HepG2 (cell line): ENCODE results near the gene PYGO2. TPM values are rescaled to one million over a fixed set of nuclear protein-coding genes. Genes with fewer than 3 reads are reported as not detected.

Experiments
- ATAC-seq: fragments of 200-7000 bp; cut with Tn5 transposase; 3 replicates; pipeline ENCODE4 v1.9.1; 2020; ENCODE audit warnings: mild to moderate bottlenecking, moderate library complexity
- BruUV-seq: library from RNA; stranded (reverse); fragments of 400-500 nt; replicated peaks from 2 replicates; lab custom pipeline; 2021; lab: Mats Ljungman, UMichigan
- CTCF ChIA-PET: fragments of 300-600 bp; formaldehyde crosslinking; extraction: SDS; loops from one replicate; lab custom pipeline; 2021; ENCODE audit warnings: low total read pairs, inconsistent platforms, low intra/inter-chr PET ratio; lab: Yijun Ruan, JAX
- POLR2A ChIA-PET: fragments of 350-600 bp; sonication (Branson Sonifier 250); formaldehyde crosslinking; loops from one replicate; lab custom pipeline; 2020; ENCODE audit warnings: antibody characterized with exemption, inconsistent platforms; lab: Yijun Ruan, JAX
- DNase-seq: peaks from one replicate; pipeline ENCODE4 v3.0.0-alpha.2; 2015; ENCODE audit warnings: low spot score
- FAIRE-seq: peaks from 3 replicates; lab custom pipeline; 2011; peaks lifted over from hg19 to GRCh38; lab: Jason Lieb, UNC
- H2AFZ ChIP-seq: one replicate; pipeline ENCODE4 v1.6.1; 2011; ENCODE audit warnings: low read length, inconsistent platforms
- H3K27ac ChIP-seq: fragments of 300-600 bp; 3 replicates; pipeline ENCODE4 v1.8.0; 2011; ENCODE audit warnings: mixed run types, mild to moderate bottlenecking, mixed read lengths, low read length, inconsistent platforms; ENCODE audit not compliant: insufficient read depth; ENCODE audit errors: extremely low read length
- H3K27me3 ChIP-seq, 2 experiments: fragments of 200-600 bp in 1 of 2; 2 replicates in 1 of 2; 3 replicates in 1 of 2; pipeline versions ENCODE4 v1.6.0 to v1.8.0; 2011; ENCODE audit warnings: low read length in 2 of 2, mild to moderate bottlenecking in 2 of 2, moderate library complexity in 2 of 2, inconsistent platforms in 1 of 2; ENCODE audit not compliant: insufficient read depth in 2 of 2, control insufficient read depth in 1 of 2
- H3K36me3 ChIP-seq, 2 experiments: fragments of 200-600 bp in 1 of 2; replicated peaks in 1 of 2; 2 replicates in 1 of 2; 3 replicates in 1 of 2; pipeline versions ENCODE4 v1.5.1 to v1.8.0; 2011; ENCODE audit warnings: low read length in 2 of 2, inconsistent platforms in 1 of 2; ENCODE audit not compliant: insufficient read depth in 2 of 2, control insufficient read depth in 1 of 2
- H3K4me1 ChIP-seq: 2 replicates; pipeline ENCODE4 v1.5.1; 2012; ENCODE audit warnings: low read length, inconsistent platforms; ENCODE audit not compliant: insufficient read depth
- H3K4me2 ChIP-seq: 2 replicates; pipeline ENCODE4 v1.6.0; 2011; ENCODE audit warnings: low read depth, low read length, inconsistent platforms
- H3K4me3 ChIP-seq, 3 experiments: fragments of 200-600 bp in 1 of 3; sonication (generic), shearing (Covaris generic) in 1 of 3; replicated peaks in 1 of 3; 2 replicates each; pipeline ENCODE4 v1.5.1; 2011 to 2016; ENCODE audit warnings: low read length in 3 of 3, inconsistent platforms in 2 of 3, low read depth in 2 of 3, mild to moderate bottlenecking in 2 of 3, control low read depth in 1 of 3, mixed read lengths in 1 of 3; ENCODE audit not compliant: insufficient read depth in 1 of 3
- H3K79me2 ChIP-seq: one replicate; pipeline ENCODE4 v1.6.1; 2011; ENCODE audit warnings: low read length, inconsistent platforms; ENCODE audit not compliant: insufficient read depth
- H3K9ac ChIP-seq: 2 replicates; pipeline ENCODE4 v1.6.0; 2011; ENCODE audit warnings: mild to moderate bottlenecking, low read depth, low read length, inconsistent platforms; ENCODE audit not compliant: insufficient read depth
- H3K9me3 ChIP-seq: 2 replicates; pipeline ENCODE4 v1.5.1; 2012; ENCODE audit warnings: mild to moderate bottlenecking, low read length
- H4K20me1 ChIP-seq: 2 replicates; pipeline ENCODE4 v1.6.0; 2011; ENCODE audit warnings: inconsistent platforms, mild to moderate bottlenecking, low read length, moderate library complexity; ENCODE audit not compliant: insufficient read depth
- JARID2 ChIP-seq: sonication (generic); formaldehyde crosslinking; IDR thresholded peaks from 2 replicates; pipeline ENCODE4 v1.8.1; 2023; ENCODE audit warnings: missing genetic modification reagents, inconsistent platforms; ENCODE audit not compliant: insufficient replicate concordance
- MEIS2 ChIP-seq: sonication (generic); formaldehyde crosslinking; IDR thresholded peaks from 2 replicates; pipeline ENCODE4 v1.9.0; 2021; ENCODE audit warnings: mild to moderate bottlenecking, missing genetic modification reagents
- NR1H2 ChIP-seq: sonication (generic); formaldehyde crosslinking; IDR thresholded peaks from 2 replicates; pipeline ENCODE4 v1.8.1; 2022; ENCODE audit warnings: low read depth, missing genetic modification reagents, borderline replicate concordance
- PAF1 ChIP-seq: IDR thresholded peaks from 2 replicates; pipeline ENCODE4 v1.6.1; 2016; ENCODE audit warnings: missing genetic modification reagents, missing compliant biosample characterization
- ZBTB7A ChIP-seq: sonication (generic); formaldehyde crosslinking; IDR thresholded peaks from 2 replicates; pipeline ENCODE4 v1.8.0; 2022; ENCODE audit warnings: mild to moderate bottlenecking, missing genetic modification reagents
- ZNF496 ChIP-seq: sonication (generic); formaldehyde crosslinking; IDR thresholded peaks from 2 replicates; pipeline ENCODE4 v1.8.1; 2023; ENCODE audit warnings: mild to moderate bottlenecking, moderate library complexity, missing genetic modification reagents; ENCODE audit not compliant: insufficient replicate concordance
- ZNF543 ChIP-seq: sonication (generic); formaldehyde crosslinking; IDR thresholded peaks from 2 replicates; pipeline ENCODE4 v1.4.0; 2020; ENCODE audit warnings: mild to moderate bottlenecking, missing genetic modification reagents
- ZNF549 ChIP-seq: sonication (generic); formaldehyde crosslinking; IDR thresholded peaks from 2 replicates; pipeline ENCODE4 v1.5.0; 2020; ENCODE audit warnings: missing genetic modification reagents
- ZNF607 ChIP-seq: sonication (generic); formaldehyde crosslinking; IDR thresholded peaks from 2 replicates; pipeline ENCODE4 v1.5.1; 2020; ENCODE audit warnings: missing genetic modification reagents, mild to moderate bottlenecking, borderline replicate concordance
- ZNF749 ChIP-seq: sonication (generic); formaldehyde crosslinking; IDR thresholded peaks from 2 replicates; pipeline ENCODE4 v1.8.0; 2022; ENCODE audit warnings: mild to moderate bottlenecking, missing genetic modification reagents, moderate library complexity, borderline replicate concordance
- ZNF768 ChIP-seq: sonication (generic); formaldehyde crosslinking; IDR thresholded peaks from 2 replicates; pipeline ENCODE4 v1.4.0; 2020; ENCODE audit warnings: missing genetic modification reagents
- WGBS: methylation state at CpG from one replicate; pipeline ENCODE4 v1.1.6; 2017; ENCODE audit warnings: low lambda C conversion rate; 5-methylcytosine and 5-hydroxymethylcytosine counted together
- in situ Hi-C: cut with HindIII; loops from 2 replicates; pipeline ENCODE4 v1.10.0; 2017; ENCODE audit warnings: low pct_unique_long_range_greater_than_20kb; ENCODE audit not compliant: extremely low pct_ligation_motif_present
- intact Hi-C: fragments of 100-400 bp; cut with micrococcal nuclease; formaldehyde crosslinking; loops from one replicate; pipeline ENCODE4 v1.10.0; 2022; ENCODE audit not compliant: unreplicated experiment
- polyA plus RNA-seq, 8 experiments: library from polyadenylated mRNA; depleted of rRNA in 3 of 8; stranded (reverse) in 7 of 8; unstranded in 1 of 8; fragments of >200 nt; fragmentation: Illumina TruSeq in 4 of 8; extraction: Trizol in 4 of 8; gene quantifications; 2 replicates each; pipeline versions ENCODE4 v1.2.1 to v1.2.3, GENCODE V29; 2011 to 2016; ENCODE audit warnings: low read depth in 4 of 8, missing spikeins in 1 of 8, mixed read lengths in 1 of 8; ENCODE audit not compliant: insufficient read depth in 1 of 8
- total RNA-seq, 5 experiments: library from RNA; depleted of rRNA; stranded (reverse); fragments of >200 nt; fragmentation: Illumina TruSeq; extraction: Trizol; gene quantifications; 2 replicates each; pipeline ENCODE4 v1.2.3, GENCODE V29; 2016; ENCODE audit warnings: low read depth in 1 of 5
- TF ChIP-seq, protein P1 (sequence below): sonication (generic); formaldehyde crosslinking; IDR thresholded peaks from 2 replicates; pipeline ENCODE4 v1.5.0; 2020; ENCODE audit warnings: missing genetic modification reagents
- TF ChIP-seq, protein P2 (sequence below): fragments of 450-650 bp; IDR thresholded peaks from 2 replicates; pipeline ENCODE4 v1.6.1; 2017
- TF ChIP-seq, protein P3 (sequence below): sonication (generic); formaldehyde crosslinking; IDR thresholded peaks from 2 replicates; pipeline ENCODE4 v1.4.0; 2020; ENCODE audit warnings: missing genetic modification reagents, low read depth, mild to moderate bottlenecking, borderline replicate concordance
- TF ChIP-seq, protein P4 (sequence below): sonication (generic); formaldehyde crosslinking; IDR thresholded peaks from 2 replicates; pipeline ENCODE4 v1.8.0; 2022; ENCODE audit warnings: low read depth, missing genetic modification reagents
- TF ChIP-seq, protein P5 (sequence below): sonication (generic); formaldehyde crosslinking; IDR thresholded peaks from 2 replicates; pipeline ENCODE4 v1.4.0; 2020; ENCODE audit warnings: missing genetic modification reagents, borderline replicate concordance

PYGO2 gene
- total and polyA plus RNA-seq, 2 of the 13 experiments (the other 11 are each of a cell fraction or from before 2014, with no cell fraction given): 20.3 to 21.8 TPM

DNA sequence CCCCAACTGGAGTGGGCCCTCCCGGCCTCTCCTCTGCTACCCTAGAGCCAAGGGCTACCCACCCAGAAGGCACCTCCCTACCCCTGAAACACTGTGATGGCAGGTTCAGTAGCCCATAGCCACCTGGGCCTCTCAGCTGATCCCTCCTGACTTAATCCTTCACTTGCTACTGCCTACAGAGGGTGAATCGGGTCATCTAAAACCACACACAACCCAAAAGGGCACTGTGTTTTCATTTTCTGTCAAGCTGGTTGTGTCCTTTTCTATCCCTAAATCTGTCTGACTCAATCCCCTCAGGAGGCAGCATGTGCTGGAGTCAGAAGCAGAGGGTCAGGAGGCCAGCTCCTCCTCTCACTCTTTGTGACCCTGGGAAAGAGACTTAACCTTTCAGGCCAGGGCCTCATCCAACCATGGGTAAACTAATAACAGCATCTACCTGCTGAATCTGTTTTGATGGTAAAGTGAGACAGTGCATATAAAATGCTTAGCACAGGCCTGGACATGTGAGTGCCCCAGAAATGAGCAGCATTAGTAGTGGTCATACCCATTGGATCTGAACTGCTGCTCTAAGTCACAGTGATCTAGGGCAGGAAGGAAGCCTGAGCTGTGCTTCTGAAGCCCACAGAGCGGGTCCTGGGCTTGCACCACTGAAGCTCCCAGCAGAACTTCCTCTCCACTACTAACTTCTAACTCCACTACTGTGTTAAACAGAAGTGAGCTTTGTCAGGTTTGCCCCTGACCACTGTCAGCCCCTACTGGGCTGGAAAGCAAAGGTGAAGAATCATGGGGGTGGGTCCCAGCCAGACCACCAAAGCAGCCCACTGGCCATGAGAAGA lies 36.0 kb downstream of the PYGO2 start (continued):
- TF ChIP-seq ZNF749 (no peak), PAF1 (CRISPR knock-in tag) (no peak), ZNF768 (CRISPR knock-in tag) (no peak), ZNF607 (CRISPR knock-in tag) (no peak), JARID2 (no peak), ZNF543 (no peak)
- TF ChIP-seq, protein P1, sequence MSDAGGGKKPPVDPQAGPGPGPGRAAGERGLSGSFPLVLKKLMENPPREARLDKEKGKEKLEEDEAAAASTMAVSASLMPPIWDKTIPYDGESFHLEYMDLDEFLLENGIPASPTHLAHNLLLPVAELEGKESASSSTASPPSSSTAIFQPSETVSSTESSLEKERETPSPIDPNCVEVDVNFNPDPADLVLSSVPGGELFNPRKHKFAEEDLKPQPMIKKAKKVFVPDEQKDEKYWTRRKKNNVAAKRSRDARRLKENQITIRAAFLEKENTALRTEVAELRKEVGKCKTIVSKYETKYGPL (CRISPR knock-in tag): no peak
- TF ChIP-seq, protein P2, sequence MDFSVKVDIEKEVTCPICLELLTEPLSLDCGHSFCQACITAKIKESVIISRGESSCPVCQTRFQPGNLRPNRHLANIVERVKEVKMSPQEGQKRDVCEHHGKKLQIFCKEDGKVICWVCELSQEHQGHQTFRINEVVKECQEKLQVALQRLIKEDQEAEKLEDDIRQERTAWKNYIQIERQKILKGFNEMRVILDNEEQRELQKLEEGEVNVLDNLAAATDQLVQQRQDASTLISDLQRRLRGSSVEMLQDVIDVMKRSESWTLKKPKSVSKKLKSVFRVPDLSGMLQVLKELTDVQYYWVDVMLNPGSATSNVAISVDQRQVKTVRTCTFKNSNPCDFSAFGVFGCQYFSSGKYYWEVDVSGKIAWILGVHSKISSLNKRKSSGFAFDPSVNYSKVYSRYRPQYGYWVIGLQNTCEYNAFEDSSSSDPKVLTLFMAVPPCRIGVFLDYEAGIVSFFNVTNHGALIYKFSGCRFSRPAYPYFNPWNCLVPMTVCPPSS: no peak

DNA sequence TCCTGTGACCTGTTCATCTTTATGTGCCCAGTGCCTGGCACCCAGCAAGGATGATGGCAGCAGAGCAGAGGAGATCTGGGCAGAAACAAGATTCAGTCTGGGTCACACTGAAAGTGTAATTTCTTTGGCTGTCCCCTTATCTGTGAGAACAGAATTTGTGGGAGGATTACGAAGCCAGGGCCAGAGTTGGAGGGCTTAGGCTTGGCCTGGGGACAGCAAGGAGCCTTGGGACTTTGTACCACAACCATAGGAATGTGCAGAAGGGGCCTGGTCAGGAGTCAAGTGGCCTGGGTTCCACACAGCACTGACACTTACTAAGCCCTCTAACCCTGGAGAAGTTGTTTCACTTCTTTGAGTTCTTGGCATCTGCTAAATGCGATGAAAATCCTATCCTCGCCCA lies 37.9 kb downstream of the PYGO2 start:
- 94% methylated on average over 3 of the region's 3 CpGs for WGBS
- H3K4me1 ChIP-seq: no peaks in the 10 kb centered on the region
- POLR2A ChIA-PET: no interaction called here
- H2AFZ ChIP-seq: no peak overlapping the region
- H4K20me1 ChIP-seq: no peaks in the 10 kb centered on the region
- H3K79me2 ChIP-seq: no peaks in the 10 kb centered on the region
- DNase-seq (no peak), FAIRE-seq (no peak), ATAC-seq (no peak)
- no peaks in the 10 kb centered on the region for H3K27me3 ChIP-seq
- no peak overlapping the region for H3K4me3 ChIP-seq
- in situ Hi-C loops (no loop called here), intact Hi-C loops (no loop called here)
- CTCF ChIA-PET: no interaction called here
- no peak overlapping the region for H3K9ac ChIP-seq
- no peak overlapping the region for H3K4me2 ChIP-seq
- H3K36me3 ChIP-seq: peaks cover 1 to 10% of the 10 kb centered on the region in 2 experiments; a peak in 2 of 5 replicates
- no peaks in the 10 kb centered on the region for H3K9me3 ChIP-seq
- no TSS peak for BruUV-seq
- no peak overlapping the region for H3K27ac ChIP-seq
- TF ChIP-seq ZNF496 (CRISPR knock-in tag): no peak
- TF ChIP-seq, protein P3, sequence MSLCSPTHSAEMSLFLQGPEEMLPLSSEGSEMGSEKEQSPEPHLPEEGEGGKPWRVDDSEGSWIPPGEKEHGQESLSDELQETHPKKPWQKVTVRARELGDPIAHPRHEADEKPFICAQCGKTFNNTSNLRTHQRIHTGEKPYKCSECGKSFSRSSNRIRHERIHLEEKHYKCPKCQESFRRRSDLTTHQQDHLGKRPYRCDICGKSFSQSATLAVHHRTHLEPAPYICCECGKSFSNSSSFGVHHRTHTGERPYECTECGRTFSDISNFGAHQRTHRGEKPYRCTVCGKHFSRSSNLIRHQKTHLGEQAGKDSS (CRISPR knock-in tag): no peak
- TF ChIP-seq, protein P4, sequence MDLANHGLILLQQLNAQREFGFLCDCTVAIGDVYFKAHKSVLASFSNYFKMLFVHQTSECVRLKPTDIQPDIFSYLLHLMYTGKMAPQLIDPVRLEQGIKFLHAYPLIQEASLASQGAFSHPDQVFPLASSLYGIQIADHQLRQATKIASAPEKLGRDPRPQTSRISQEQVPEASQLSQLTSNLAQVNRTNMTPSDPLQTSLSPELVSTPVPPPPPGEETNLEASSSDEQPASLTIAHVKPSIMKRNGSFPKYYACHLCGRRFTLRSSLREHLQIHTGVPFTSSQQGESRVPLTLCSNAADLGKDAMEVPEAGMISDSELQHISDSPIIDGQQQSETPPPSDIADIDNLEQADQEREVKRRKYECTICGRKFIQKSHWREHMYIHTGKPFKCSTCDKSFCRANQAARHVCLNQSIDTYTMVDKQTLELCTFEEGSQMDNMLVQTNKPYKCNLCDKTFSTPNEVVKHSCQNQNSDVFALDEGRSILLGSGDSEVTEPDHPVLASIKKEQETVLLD: no peak
- TF ChIP-seq MEIS2 (CRISPR knock-in tag): no peak
- TF ChIP-seq, protein P5, sequence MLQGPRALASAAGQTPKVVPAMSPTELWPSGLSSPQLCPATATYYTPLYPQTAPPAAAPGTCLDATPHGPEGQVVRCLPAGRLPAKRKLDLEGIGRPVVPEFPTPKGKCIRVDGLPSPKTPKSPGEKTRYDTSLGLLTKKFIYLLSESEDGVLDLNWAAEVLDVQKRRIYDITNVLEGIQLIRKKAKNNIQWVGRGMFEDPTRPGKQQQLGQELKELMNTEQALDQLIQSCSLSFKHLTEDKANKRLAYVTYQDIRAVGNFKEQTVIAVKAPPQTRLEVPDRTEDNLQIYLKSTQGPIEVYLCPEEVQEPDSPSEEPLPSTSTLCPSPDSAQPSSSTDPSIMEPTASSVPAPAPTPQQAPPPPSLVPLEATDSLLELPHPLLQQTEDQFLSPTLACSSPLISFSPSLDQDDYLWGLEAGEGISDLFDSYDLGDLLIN (CRISPR knock-in tag): no peak
- TF ChIP-seq ZNF549 (CRISPR knock-in tag): no peak
- no peak for TF ChIP-seq NR1H2 (CRISPR knock-in tag)
- TF ChIP-seq ZBTB7A (CRISPR knock-in tag): no peak
